GM12878 (cell line): ENCODE results near the gene TSPAN16.

Experiments
- BCLAF1 ChIP-seq: fragments of 450-650 bp; IDR thresholded peaks from 2 replicates; pipeline ENCODE4 v1.6.1; 2017; ENCODE audit warnings: antibody characterized with exemption, mild to moderate bottlenecking, moderate library complexity
- BHLHE40 ChIP-seq, 2 experiments: fragments of 450-650 bp in 1 of 2; IDR thresholded peaks; 2 replicates each; pipeline ENCODE4 v1.6.1; 2011 to 2017; ENCODE audit warnings: low read depth in 2 of 2, borderline replicate concordance in 1 of 2, improper control_type of control experiment in 1 of 2, low read length in 1 of 2, mild to moderate bottlenecking in 1 of 2
- CREB1 ChIP-seq: IDR thresholded peaks from 2 replicates; pipeline ENCODE4 v1.6.1; 2012; ENCODE audit warnings: low read depth, mild to moderate bottlenecking, inconsistent platforms
- CTCF ChIP-seq, 3 experiments: IDR thresholded peaks in 2 of 3; conservative IDR thresholded peaks in 1 of 3; 2 replicates each; pipeline ENCODE4 v1.5.1; 2011; ENCODE audit warnings: low read depth in 3 of 3, low read length in 3 of 3, mild to moderate bottlenecking in 3 of 3, control low read depth in 2 of 3, moderate library complexity in 2 of 3, inconsistent platforms in 1 of 3, mixed read lengths in 1 of 3; ENCODE audit not compliant: control insufficient read depth in 2 of 3, insufficient read depth in 1 of 3; ENCODE audit errors: extremely low read depth in 1 of 3
- ESRRA ChIP-seq: IDR thresholded peaks from 2 replicates; pipeline ENCODE4 v1.6.1; 2012; ENCODE audit warnings: mild to moderate bottlenecking, low read length, improper control_type of control experiment
- EZH2 ChIP-seq: IDR thresholded peaks from 2 replicates; pipeline ENCODE4 v1.6.1; 2012; ENCODE audit warnings: low read depth, mild to moderate bottlenecking, control low read depth, inconsistent platforms, low read length, borderline replicate concordance; ENCODE audit not compliant: control insufficient read depth
- GABPA ChIP-seq: IDR thresholded peaks from 2 replicates; pipeline ENCODE4 v1.6.1; 2014; ENCODE audit warnings: antibody characterized with exemption, low read depth, mild to moderate bottlenecking, inconsistent platforms
- JUNB ChIP-seq: IDR thresholded peaks from 2 replicates; pipeline ENCODE4 v1.6.1; 2016; ENCODE audit warnings: antibody characterized with exemption, mild to moderate bottlenecking
- NRF1 ChIP-seq: conservative IDR thresholded peaks from 2 replicates; pipeline ENCODE4 v1.6.1; 2011; ENCODE audit warnings: mild to moderate bottlenecking, low read depth, low read length, improper control_type of control experiment
- POLR2A ChIP-seq: IDR thresholded peaks from 2 replicates; pipeline ENCODE4 v1.6.1; 2011; ENCODE audit warnings: low read depth, mild to moderate bottlenecking, low read length
- SUPT20H ChIP-seq: IDR thresholded peaks from 2 replicates; pipeline ENCODE4 v1.6.1; 2011; ENCODE audit warnings: low read depth, mild to moderate bottlenecking, low read length, moderate library complexity, borderline replicate concordance; ENCODE audit not compliant: control insufficient read depth
- TAF1 ChIP-seq: IDR thresholded peaks from 2 replicates; pipeline ENCODE4 v1.6.1; 2011; ENCODE audit warnings: mild to moderate bottlenecking, low read depth, low read length, borderline replicate concordance
- YY1 ChIP-seq: IDR thresholded peaks from 2 replicates; pipeline ENCODE4 v1.6.1; 2011; ENCODE audit warnings: low read depth, mild to moderate bottlenecking, low read length
- TF ChIP-seq, protein P1 (sequence below): fragments of 450-650 bp; IDR thresholded peaks from 2 replicates; pipeline ENCODE4 v1.6.1; 2014; ENCODE audit warnings: mild to moderate bottlenecking

DNA sequence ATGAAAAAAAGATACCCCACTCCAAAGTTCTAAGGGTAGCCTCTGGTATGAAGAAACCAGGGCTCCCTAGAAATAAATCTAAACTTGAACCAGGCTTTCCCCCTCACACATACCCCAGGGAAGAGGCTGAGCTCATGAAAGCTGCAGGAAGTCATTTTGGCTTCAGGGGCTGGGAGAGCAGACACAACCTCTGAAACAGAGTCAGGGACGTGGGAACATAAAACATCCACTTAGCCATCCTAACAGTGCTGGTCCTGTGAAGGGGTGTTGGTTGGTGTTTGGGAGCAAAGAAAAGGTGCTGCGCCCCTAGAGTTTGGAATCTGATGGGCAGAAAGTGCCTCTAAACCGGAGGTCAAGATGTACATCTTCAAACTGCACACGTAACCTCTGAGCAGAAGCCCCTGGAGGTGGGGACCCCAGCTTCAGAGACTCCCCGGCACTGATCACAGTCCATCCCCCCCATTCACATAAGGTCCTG, 27.7 kb downstream of the TSPAN16 start:
- TF ChIP-seq CTCF (IDR thresholded peaks at IDR 0.05 in 2 of 3, conservative IDR thresholded peaks at IDR 0.05 in 1 of 3; ENCODE audit: control insufficient read depth in 2 of 3, extremely low read depth in 1 of 3, insufficient read depth in 1 of 3, low read depth in 3 of 3, low read length in 3 of 3) (no peak), JUNB (no peak), EZH2 (no peak), BCLAF1 (no peak), POLR2A (no peak), YY1 (no peak), TAF1 (no peak), BHLHE40 (IDR thresholded peaks at IDR 0.05; ENCODE audit: borderline replicate concordance in 1 of 2, low read depth in 2 of 2, low read length in 1 of 2) (no peak), SUPT20H (no peak), NRF1 (no peak), ESRRA (no peak), GABPA (no peak), CREB1 (no peak)
- TF ChIP-seq, protein P1, sequence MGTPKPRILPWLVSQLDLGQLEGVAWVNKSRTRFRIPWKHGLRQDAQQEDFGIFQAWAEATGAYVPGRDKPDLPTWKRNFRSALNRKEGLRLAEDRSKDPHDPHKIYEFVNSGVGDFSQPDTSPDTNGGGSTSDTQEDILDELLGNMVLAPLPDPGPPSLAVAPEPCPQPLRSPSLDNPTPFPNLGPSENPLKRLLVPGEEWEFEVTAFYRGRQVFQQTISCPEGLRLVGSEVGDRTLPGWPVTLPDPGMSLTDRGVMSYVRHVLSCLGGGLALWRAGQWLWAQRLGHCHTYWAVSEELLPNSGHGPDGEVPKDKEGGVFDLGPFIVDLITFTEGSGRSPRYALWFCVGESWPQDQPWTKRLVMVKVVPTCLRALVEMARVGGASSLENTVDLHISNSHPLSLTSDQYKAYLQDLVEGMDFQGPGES: no peak
